HT1080 (cell line): ENCODE measurements around the gene SORCS1. TPM values are rescaled to one million over a fixed set of nuclear protein-coding genes. Genes with fewer than 3 reads are reported as not detected.
A peak's percentile ranks its signal among the peaks of the same experiment; 100 is the strongest.
"Not testable (repeated sequence)": the region's sequence is repeated elsewhere in the genome, so short reads cannot be mapped to it uniquely, and the experiment has no call there.

Source experiments
- DNase-seq: peaks from one replicate; pipeline ENCODE4 v3.0.0-alpha.2; 2015; ENCODE audit warnings: low read depth
- total RNA-seq: library from RNA; depleted of rRNA; stranded (reverse); fragments of >200 nt; shearing (Covaris generic); gene quantifications from 2 replicates; pipeline ENCODE4 v1.2.3, GENCODE V29; 2014

Gene SORCS1
- total RNA-seq, 1 experiment from 2014 or later = 0.29 TPM

GRCh38 chr10:107051769-107052168 lies 112.7 kb downstream of the SORCS1 start:
- no peak for DNase-seq

DNA sequence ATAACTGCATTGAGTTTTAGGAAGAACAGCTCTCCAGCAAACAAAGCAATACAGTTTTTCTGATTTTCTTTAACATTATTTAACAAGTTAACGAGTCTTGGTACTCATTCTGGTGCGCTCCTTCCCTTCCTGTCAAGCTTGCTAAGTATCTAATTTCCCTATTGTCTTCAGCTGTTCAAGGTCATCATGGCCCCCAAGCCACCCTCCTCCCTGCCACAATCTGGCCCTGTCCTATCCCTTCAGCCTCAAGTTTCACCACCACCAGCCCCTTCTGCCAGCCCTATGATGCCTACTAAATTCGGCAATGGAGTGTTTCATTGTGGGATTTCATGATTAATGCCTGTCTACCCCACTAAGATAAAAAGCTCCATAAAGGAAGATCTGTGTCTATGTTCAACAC lies 121.0 kb downstream of the SORCS1 start:
- no peak for DNase-seq

DNA sequence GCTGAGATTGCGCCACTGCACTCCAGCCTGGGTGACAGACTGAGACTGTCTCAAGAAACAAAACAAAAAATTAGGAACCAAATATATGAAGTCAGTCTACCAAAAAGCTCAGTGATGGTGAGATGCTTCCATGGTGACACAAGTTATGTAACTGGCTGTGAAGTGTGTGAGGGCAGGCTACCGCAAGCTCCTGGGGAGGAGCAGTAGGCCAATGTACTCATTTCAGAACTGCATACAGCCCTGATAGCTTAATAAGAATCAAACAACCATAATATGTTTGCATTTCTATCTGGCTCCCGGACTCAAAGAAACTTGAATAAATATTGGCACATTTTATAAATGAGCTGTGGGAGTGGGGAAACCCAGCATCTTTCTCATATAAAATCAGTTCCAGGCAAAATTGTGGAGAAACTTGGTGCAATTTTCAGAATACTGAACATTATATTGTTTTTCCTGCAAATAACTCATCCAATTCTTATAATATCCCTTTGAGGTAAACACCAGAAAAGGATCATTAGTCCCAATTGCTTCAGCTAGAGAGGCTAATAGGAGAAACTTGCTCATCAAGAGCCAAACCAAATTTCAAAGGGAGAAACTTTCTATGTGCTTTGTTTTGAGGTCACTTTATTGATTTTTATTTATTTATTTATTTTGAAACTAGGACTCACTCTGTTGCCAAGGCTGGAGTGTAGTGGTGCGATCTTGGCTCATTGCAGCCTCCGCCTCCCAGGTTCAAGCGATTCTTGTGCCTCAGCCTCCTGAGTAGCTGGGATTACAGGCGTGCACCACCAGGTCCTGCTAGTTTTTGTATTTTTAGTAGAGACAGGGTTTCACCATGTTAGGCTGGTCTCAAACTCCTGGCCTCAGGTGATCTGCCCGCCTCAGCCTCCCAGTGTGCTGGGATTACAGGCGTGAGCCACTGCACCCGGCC lies 127.0 kb downstream of the SORCS1 start:
- DNase-seq = no peak

DNA sequence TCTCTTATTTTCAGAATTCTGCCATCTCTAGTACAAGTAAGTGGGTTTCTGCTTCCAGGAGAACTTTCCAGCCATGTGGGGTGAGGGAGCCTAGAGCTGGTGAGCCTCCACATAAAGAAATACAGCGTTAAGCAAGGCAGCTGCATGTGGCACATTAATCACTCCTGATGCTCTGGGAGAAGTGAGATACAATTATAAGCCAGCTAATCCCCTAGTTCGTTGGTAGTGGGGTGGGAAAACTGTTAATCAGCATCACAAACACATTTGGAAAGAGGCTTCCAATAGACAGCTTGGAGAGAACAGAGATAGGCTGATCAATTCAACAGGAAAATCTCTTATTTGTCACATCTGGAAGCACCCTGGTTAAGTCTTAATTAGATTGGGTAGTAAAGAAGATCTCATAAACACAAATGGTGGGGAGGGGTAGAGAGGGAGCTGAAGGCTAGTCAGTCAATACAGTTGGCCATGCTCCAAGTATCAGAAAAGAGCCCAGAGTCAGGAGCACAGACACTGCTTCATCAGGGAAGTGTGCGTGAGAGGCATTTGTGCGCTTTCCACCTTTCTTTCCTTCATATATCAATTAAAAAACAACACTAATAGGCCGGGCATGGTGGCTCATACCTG lies 130.6 kb downstream of the SORCS1 start:
- no peak for DNase-seq

GRCh38 chr10:107032700-107033401 lies 131.7 kb downstream of the SORCS1 start:
- DNase-seq = no peak

DNA sequence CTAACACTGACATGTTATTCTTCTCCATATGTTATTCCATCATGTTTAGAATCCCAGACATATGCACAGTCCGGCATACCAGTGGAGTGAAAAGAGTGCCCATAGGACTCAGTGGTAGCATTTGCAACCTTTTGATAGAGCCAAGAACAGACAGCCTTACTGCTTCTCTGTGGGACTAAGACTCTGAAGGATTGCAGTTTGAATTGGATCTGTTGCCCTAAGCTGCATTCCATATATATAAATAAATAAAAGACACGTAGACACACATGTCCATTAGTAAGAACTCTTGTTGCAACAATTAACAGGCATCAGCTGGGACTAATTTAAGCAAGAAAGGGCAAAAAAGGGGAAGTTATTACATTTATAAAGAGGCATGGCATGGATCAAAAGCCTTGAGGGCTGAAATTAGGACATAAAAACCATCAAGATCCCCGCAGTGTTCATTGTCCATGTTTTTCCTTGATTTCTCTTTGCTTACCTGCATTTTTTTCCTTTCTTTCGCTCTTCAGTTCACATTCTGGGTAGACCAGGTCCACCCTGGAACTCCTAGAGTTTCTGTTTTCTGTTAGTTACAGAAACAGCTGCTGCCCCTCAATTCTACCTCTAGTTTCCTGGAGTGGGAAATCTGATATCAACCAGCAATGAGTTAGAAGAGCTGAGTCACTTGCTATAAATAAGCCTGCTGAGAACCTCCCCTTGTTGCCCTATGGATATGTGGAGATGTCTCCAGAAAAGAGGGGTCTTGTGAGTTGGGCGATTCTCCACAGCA lies 132.4 kb downstream of the SORCS1 start:
- DNase-seq = peak; percentile 68

DNA sequence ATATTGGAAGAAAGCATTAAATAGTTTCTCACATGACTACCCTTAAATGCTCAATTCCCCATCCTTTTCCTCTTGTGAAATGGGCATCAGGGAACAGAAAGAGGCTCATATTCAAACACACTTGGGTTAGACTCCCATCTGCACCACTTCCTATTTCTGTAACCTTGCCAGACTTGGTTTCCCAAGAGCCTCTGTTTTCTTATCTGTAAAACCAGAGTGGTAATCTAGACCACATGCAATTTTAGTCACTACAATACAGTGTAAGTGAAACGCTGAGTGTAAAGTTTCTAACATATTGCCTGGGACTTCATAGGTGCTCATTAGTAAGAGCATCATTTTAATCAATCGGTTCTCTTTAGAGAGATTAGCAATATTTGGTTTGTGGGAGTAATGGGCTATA lies 136.3 kb downstream of the SORCS1 start:
- no peak for DNase-seq

DNA sequence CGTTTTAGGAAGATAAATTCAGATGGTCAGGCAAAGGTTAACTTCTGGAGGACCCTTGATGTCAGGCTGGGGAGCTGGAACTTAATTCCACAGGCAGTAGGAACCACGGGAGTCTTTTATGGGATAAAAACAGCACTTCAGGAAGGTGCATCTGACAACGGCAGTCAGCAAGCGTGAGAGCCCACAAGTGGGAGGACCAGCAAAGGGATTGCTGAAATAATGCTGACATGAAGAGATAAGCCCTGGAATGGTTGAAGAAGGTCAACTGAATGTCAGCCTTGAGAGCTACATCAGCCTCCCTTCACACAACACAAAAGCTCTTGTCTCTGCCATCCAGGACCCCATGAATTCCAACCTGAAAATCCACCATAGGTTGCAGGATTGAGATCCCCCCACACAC lies 138.8 kb downstream of the SORCS1 start:
- DNase-seq = no peak

- not testable (repeated sequence) for DNase-seq
Observed at GRCh38 chr10:107024033-107024432, 140.5 kb downstream of the SORCS1 start.

- no peak for DNase-seq
Observed at GRCh38 chr10:107022600-107023354, 141.7 kb downstream of the SORCS1 start.

DNA sequence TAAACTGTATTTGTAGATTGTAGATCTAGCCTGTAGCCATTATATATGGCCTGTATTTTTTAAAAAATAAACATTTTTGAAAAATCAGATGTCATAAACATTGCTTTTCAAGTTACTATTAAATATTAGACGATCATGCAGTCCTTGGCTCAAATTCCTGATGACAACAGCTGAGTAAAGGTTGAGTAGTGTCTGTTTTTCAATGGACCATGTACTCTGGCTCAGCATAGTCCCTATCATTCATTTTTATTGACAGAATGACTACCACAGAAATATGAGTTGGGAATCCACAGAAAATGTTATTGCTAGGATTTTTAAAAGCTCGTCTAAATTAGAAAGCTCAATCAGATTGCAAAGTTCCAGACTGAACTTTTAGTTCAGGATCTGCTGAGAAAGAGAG lies 145.4 kb downstream of the SORCS1 start:
- DNase-seq = no peak

DNA sequence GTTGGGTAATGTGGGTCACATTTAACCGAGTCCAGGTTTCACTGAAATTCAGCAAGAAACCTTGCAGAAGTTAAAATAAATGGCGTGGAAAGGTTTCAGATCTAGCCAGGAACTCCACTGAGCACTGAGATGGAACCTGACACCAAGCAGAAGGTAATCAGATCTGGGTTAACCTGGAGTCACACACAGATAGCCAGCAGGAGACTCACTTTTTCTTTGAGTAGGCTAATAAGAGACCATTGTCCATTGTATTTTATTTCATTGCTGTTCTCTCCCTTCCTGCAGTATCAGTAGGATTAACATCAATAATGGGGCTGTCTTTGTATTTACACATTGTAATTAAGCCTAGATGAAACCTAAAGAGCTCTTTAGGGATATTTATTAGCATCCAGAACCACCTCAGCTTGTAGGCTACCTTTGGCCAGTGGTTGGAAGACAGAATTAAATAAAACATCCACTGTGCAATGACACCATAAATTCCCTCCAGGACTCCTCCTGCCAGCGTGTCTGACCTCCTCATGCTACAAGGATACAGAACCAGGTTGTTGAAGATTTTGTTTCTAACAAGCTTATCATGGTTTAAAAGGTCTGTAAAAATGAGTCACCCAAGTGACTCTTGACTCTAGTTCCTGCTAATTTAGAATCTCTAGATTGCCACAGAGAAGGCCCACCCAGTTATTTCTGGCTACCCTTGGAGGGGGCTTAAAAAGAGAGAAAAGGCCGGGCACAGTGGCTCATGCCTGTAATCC lies 151.1 kb downstream of the SORCS1 start:
- DNase-seq = no peak

- no peak for DNase-seq
Observed at GRCh38 chr10:107011992-107012391, 152.5 kb downstream of the SORCS1 start.

GRCh38 chr10:107011105-107011504 lies 153.4 kb downstream of the SORCS1 start:
- DNase-seq = no peak

GRCh38 chr10:107010531-107010930 lies 154.0 kb downstream of the SORCS1 start:
- DNase-seq = no peak

DNA sequence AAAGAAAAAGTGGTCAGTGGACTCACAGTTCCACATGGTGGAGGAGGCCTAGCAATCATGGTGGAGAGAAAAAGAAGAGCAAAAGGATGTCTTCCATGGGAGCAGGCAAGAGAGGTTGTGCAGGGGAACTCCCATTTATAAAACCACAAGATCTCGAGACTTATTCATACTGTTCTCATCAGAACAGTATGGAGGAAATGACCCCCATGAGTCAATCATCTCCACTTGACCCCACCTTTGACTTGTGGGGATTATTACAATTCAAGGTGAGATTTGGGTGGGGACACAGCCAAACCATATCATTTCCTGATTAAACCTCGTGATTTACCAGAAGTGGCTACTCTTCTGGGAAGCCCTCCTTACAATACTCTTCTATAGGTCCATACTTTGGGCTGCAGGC lies 160.1 kb downstream of the SORCS1 start:
- peak; percentile 38 for DNase-seq

DNA sequence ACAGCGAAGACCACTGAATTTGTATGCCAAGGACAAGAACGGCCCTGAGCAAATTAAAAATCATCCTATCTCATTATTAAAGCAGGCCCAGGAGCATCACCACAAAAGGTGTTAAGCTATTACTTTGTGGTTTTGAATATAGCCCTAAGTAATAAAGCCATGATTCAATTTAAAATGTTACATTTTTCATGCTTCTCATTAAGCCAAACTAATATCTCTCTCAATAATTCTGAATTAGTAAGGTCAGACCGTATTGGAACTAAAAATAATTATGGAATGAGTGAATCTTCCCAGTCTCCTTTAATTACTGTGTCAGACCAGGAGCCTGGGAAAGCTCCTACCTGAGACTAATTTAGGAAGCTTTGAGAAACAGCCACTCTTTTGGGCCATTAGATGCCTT lies 162.4 kb downstream of the SORCS1 start:
- DNase-seq = no peak

- DNase-seq = no peak
Observed at GRCh38 chr10:106999118-106999707, 165.3 kb downstream of the SORCS1 start.

- DNase-seq = no peak
Observed at GRCh38 chr10:106997721-106998120, 166.8 kb downstream of the SORCS1 start.
